ENCODE measurements around the gene RTN4.

RTN4 gene

DNA sequence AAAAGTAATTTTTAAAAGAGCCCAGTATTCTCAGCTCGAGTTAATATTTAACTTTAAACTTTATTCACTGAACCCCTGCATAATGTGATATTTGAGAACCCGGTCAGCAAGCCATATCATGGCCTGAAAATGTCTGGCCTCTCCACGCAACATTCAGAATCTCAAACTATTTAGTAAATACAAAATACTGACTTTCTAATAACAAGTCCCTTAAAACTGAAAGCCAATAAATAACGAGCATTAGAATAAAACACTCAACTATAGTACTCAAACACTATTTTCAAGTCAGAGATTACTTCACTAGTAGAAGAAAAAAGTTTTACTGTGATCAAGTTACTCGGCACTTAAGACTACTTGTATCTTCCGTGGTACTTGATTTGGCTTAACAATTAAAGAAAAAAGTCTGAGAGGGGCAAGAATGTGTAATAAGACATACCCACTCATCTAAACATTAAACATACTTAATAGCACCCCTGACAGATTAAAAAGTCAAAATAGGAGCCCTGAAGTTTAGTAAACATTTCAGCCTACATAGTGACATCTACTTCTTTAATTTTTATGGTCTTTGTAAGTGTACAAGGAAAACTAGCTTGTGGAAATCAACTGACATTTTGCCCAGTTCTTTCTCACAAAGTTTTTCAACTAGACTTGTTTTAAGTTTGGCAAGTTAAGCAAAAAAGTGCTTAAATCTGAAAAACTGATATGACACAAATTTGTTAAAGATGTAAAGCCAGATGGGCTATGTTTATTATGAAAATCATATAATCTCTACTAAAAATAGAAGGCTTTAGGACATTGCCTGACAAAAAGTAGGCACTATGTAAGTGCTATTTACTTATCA, 38.2 kb downstream of the RTN4 start:
- 91 to 98% methylated on average over 4 to 6 of the region's 6 CpGs for WGBS, 2 experiments
- H3K9me3 ChIP-seq (ENCODE audit: control insufficient read depth, low read length) = no peaks in the 10 kb centered on the region
- peaks cover 9% of the 10 kb centered on the region for H3K4me1 ChIP-seq (ENCODE audit: control insufficient read depth, insufficient read depth, low read length)
- no peak overlapping the region for H3K27ac ChIP-seq (ENCODE audit: insufficient read depth, low read depth, low read length, poor library complexity, severe bottlenecking)
- no peak overlapping the region for H3K4me3 ChIP-seq (ENCODE audit: insufficient read depth, low read depth, low read length)
- H3K27me3 ChIP-seq (ENCODE audit: control insufficient read depth, insufficient read depth, low read length, poor library complexity, severe bottlenecking) = no peaks in the 10 kb centered on the region
- H3K36me3 ChIP-seq (ENCODE audit: control insufficient read depth, insufficient read depth, low read length) = no peaks in the 10 kb centered on the region

- Histone ChIP-seq H3K36me3 (ENCODE audit: control insufficient read depth, insufficient read depth, low read length) (no peaks in the 10 kb centered on the region), H3K4me3 (ENCODE audit: insufficient read depth, low read depth, low read length) (no peak overlapping the region), H3K27me3 (ENCODE audit: control insufficient read depth, insufficient read depth, low read length, poor library complexity, severe bottlenecking) (no peaks in the 10 kb centered on the region), H3K27ac (ENCODE audit: insufficient read depth, low read depth, low read length, poor library complexity, severe bottlenecking) (no peak overlapping the region), H3K4me1 (ENCODE audit: control insufficient read depth, insufficient read depth, low read length) (peaks cover 9% of the 10 kb centered on the region), H3K9me3 (ENCODE audit: control insufficient read depth, low read length) (no peaks in the 10 kb centered on the region)
- 87 to 92% methylated on average over 2 of the region's 2 CpGs for WGBS, 2 experiments
These were observed 39.3 kb downstream of the RTN4 start for GRCh38 chr2:55010915-55011314.

DNA sequence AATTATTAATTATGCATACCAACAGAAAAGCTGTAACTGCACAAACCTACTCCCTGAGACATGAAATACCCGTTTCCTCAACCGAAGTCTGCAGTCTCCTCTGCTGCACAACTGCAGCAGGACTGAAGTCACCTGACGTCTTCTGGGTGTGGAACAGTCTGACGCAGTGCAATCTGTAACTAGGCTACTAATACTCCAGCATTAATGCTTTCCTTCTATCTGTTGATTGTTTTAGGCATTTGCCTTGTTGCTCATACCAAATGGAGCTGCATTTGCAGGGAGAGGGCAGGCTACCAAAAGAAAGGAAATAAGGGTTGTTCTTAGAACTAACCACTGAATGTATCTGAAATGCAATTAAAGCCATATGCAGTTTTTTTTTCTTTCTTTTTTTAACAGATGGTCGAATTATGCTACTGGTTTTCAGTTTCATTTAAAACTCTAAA, 40.1 kb downstream of the RTN4 start:
- no peak overlapping the region for H3K27ac ChIP-seq (ENCODE audit: insufficient read depth, low read depth, low read length, poor library complexity, severe bottlenecking)
- no peaks in the 10 kb centered on the region for H3K27me3 ChIP-seq (ENCODE audit: control insufficient read depth, insufficient read depth, low read length, poor library complexity, severe bottlenecking)
- H3K9me3 ChIP-seq (ENCODE audit: control insufficient read depth, low read length) = no peaks in the 10 kb centered on the region
- H3K4me1 ChIP-seq (ENCODE audit: control insufficient read depth, insufficient read depth, low read length) = peaks cover 9% of the 10 kb centered on the region
- no peaks in the 10 kb centered on the region for H3K36me3 ChIP-seq (ENCODE audit: control insufficient read depth, insufficient read depth, low read length)
- 91 to 92% methylated on average over 4 of the region's 5 CpGs for WGBS, 2 experiments
- H3K4me3 ChIP-seq (ENCODE audit: insufficient read depth, low read depth, low read length) = no peak overlapping the region

- H3K4me3 ChIP-seq (ENCODE audit: insufficient read depth, low read depth, low read length) = no peak overlapping the region
- H3K36me3 ChIP-seq (ENCODE audit: control insufficient read depth, insufficient read depth, low read length) = no peaks in the 10 kb centered on the region
- peaks cover 9% of the 10 kb centered on the region for H3K4me1 ChIP-seq (ENCODE audit: control insufficient read depth, insufficient read depth, low read length)
- no peak overlapping the region for H3K27ac ChIP-seq (ENCODE audit: insufficient read depth, low read depth, low read length, poor library complexity, severe bottlenecking)
- no peaks in the 10 kb centered on the region for H3K9me3 ChIP-seq (ENCODE audit: control insufficient read depth, low read length)
- 82 to 89% methylated on average over 7 of the region's 7 CpGs for WGBS, 2 experiments
- H3K27me3 ChIP-seq (ENCODE audit: control insufficient read depth, insufficient read depth, low read length, poor library complexity, severe bottlenecking) = no peaks in the 10 kb centered on the region
These were observed 40.8 kb downstream of the RTN4 start for GRCh38 chr2:55009277-55010060.

DNA sequence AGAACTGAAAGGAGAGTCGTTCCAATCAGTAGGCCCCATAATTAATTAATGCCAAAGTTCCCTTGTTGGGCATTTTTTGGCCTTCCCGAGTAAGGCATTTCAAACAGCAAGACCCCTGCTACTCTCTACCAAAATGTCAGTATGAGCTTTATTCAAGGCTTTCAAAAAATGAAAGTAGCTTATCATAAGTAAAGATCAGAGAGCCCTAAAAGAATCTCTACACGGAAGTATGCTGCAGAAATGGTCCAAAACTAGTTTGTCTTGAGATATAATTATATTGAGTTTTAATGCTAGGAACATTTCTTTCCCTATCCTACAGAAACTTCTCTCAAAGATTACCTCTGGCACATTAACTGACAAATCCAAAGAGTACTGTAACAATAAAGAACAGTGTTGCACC, 43.9 kb downstream of the RTN4 start:
- Histone ChIP-seq H3K4me3 (ENCODE audit: insufficient read depth, low read depth, low read length) (no peak overlapping the region), H3K9me3 (ENCODE audit: control insufficient read depth, low read length) (no peaks in the 10 kb centered on the region), H3K4me1 (ENCODE audit: control insufficient read depth, insufficient read depth, low read length) (peaks cover 9% of the 10 kb centered on the region), H3K27me3 (ENCODE audit: control insufficient read depth, insufficient read depth, low read length, poor library complexity, severe bottlenecking) (no peaks in the 10 kb centered on the region), H3K27ac (ENCODE audit: insufficient read depth, low read depth, low read length, poor library complexity, severe bottlenecking) (no peak overlapping the region), H3K36me3 (ENCODE audit: control insufficient read depth, insufficient read depth, low read length) (no peaks in the 10 kb centered on the region)
- WGBS, 2 experiments = 88 to 91% methylated on average over 2 to 3 of the region's 3 CpGs

GRCh38 chr2:55003706-55004639, 46.3 kb downstream of the RTN4 start:
- no peaks in the 10 kb centered on the region for H3K27me3 ChIP-seq (ENCODE audit: control insufficient read depth, insufficient read depth, low read length, poor library complexity, severe bottlenecking)
- no peaks in the 10 kb centered on the region for H3K36me3 ChIP-seq (ENCODE audit: control insufficient read depth, insufficient read depth, low read length)
- WGBS, 2 experiments = 95 to 96% methylated on average over 10 of the region's 10 CpGs
- no peak overlapping the region for H3K27ac ChIP-seq (ENCODE audit: insufficient read depth, low read depth, low read length, poor library complexity, severe bottlenecking)
- no peak overlapping the region for H3K4me3 ChIP-seq (ENCODE audit: insufficient read depth, low read depth, low read length)
- no peaks in the 10 kb centered on the region for H3K4me1 ChIP-seq (ENCODE audit: control insufficient read depth, insufficient read depth, low read length)
- no peaks in the 10 kb centered on the region for H3K9me3 ChIP-seq (ENCODE audit: control insufficient read depth, low read length)

GRCh38 chr2:55001716-55002115, 48.5 kb downstream of the RTN4 start:
- Histone ChIP-seq H3K36me3 (ENCODE audit: control insufficient read depth, insufficient read depth, low read length) (no peaks in the 10 kb centered on the region), H3K4me3 (ENCODE audit: insufficient read depth, low read depth, low read length) (no peak overlapping the region), H3K27me3 (ENCODE audit: control insufficient read depth, insufficient read depth, low read length, poor library complexity, severe bottlenecking) (no peaks in the 10 kb centered on the region), H3K27ac (ENCODE audit: insufficient read depth, low read depth, low read length, poor library complexity, severe bottlenecking) (no peak overlapping the region), H3K9me3 (ENCODE audit: control insufficient read depth, low read length) (no peaks in the 10 kb centered on the region), H3K4me1 (ENCODE audit: control insufficient read depth, insufficient read depth, low read length) (no peaks in the 10 kb centered on the region)
- WGBS, 2 experiments = 71 to 82% methylated on average over 1 of the region's 2 CpGs

- H3K27me3 ChIP-seq (ENCODE audit: control insufficient read depth, insufficient read depth, low read length, poor library complexity, severe bottlenecking) = no peaks in the 10 kb centered on the region
- H3K36me3 ChIP-seq (ENCODE audit: control insufficient read depth, insufficient read depth, low read length) = no peaks in the 10 kb centered on the region
- 86 to 89% methylated on average over 3 to 4 of the region's 4 CpGs for WGBS, 2 experiments
- no peaks in the 10 kb centered on the region for H3K9me3 ChIP-seq (ENCODE audit: control insufficient read depth, low read length)
- no peak overlapping the region for H3K4me3 ChIP-seq (ENCODE audit: insufficient read depth, low read depth, low read length)
- H3K27ac ChIP-seq (ENCODE audit: insufficient read depth, low read depth, low read length, poor library complexity, severe bottlenecking) = no peak overlapping the region
- H3K4me1 ChIP-seq (ENCODE audit: control insufficient read depth, insufficient read depth, low read length) = no peaks in the 10 kb centered on the region
These were observed 49.9 kb downstream of the RTN4 start for GRCh38 chr2:55000341-55000740.

- no peak overlapping the region for H3K4me3 ChIP-seq (ENCODE audit: insufficient read depth, low read depth, low read length)
These were observed 51.1 kb downstream of the RTN4 start for GRCh38 chr2:54999182-54999581.

More at GRCh38 chr2:54999182-54999581, 51.1 kb downstream of the RTN4 start:
- no peaks in the 10 kb centered on the region for H3K27me3 ChIP-seq (ENCODE audit: control insufficient read depth, insufficient read depth, low read length, poor library complexity, severe bottlenecking)
- H3K9me3 ChIP-seq (ENCODE audit: control insufficient read depth, low read length) = no peaks in the 10 kb centered on the region
- H3K4me1 ChIP-seq (ENCODE audit: control insufficient read depth, insufficient read depth, low read length) = no peaks in the 10 kb centered on the region
- H3K27ac ChIP-seq (ENCODE audit: insufficient read depth, low read depth, low read length, poor library complexity, severe bottlenecking) = no peak overlapping the region
- no peaks in the 10 kb centered on the region for H3K36me3 ChIP-seq (ENCODE audit: control insufficient read depth, insufficient read depth, low read length)
- 84 to 98% methylated on average over 3 of the region's 3 CpGs for WGBS, 2 experiments

All from ectodermal cell (in vitro differentiated cells).